GM21360 (cell line): ENCODE measurements around the gene UBL7.

Experiments
- ATAC-seq: cut with Tn5 transposase; IDR thresholded peaks from one replicate; pipeline ENCODE4 v1.9.1; 2021; ENCODE audit warnings: mild to moderate bottlenecking, moderate library complexity; ENCODE audit not compliant: unreplicated experiment

The UBL7 gene

GRCh38 chr15:74442063-74442462 is 18.9 kb downstream of the UBL7 start:
- no peak for ATAC-seq

GRCh38 chr15:74441248-74441941 is 19.6 kb downstream of the UBL7 start:
- ATAC-seq = no peak

- peak; percentile 55 for ATAC-seq
These were observed 22.1 kb downstream of the UBL7 start for GRCh38 chr15:74438721-74439316.

- ATAC-seq = no peak
These were observed 22.8 kb downstream of the UBL7 start for GRCh38 chr15:74438206-74438605.

GRCh38 chr15:74434263-74435136 is 26.5 kb downstream of the UBL7 start:
- no peak for ATAC-seq

GRCh38 chr15:74433592-74434262 is 27.2 kb downstream of the UBL7 start, which contains the start of gene SEMA7A:
Gene SEMA7A, minus strand, starts transcription at chr15:74433958. Its CDS starts 40 bp downstream, at chr15:74433918.
- peak; percentile 59 for ATAC-seq

GRCh38 chr15:74432968-74433591 is 27.9 kb downstream of the UBL7 start:
- ATAC-seq = no peak

- no peak for ATAC-seq
These were observed 28.5 kb downstream of the UBL7 start for GRCh38 chr15:74432271-74432967.

DNA sequence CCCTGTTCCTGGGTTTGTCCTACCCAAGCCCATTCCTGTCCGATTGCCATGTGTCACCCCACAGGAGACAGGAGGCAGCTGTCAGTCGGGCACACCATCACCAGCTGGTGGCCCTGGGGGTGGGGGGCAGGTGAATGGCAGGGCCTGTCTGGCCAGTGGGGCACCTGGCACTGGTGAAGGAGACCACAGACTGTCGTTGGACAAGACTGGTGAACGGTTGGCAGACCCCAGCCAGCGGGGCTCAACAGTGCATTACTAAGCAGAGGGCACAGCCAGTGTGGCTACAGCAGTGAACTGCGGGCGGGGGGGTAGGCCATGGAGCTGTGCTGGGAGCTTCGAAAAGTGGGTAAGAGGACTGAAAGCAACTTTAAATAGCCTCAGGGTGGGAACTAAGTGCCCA is 29.3 kb downstream of the UBL7 start:
- no peak for ATAC-seq

DNA sequence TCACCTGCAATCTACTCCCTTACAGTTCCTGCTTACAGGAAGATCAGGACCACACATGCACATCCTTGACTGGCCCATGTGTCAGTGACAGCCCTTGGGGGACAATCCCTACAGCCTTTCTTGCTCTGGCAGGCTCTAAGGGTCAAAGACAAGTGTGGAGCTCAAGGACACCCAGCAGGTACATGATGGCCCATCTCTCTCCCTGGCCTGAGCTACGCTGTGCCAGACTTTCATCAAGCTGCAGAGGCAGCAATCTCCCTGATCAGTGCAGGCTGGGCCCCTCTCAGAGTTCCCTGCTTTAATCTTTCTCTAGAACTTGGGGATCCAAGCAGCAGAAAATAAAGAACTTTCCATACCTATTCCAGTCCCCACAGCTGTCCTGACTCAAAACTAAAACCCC is 29.8 kb downstream of the UBL7 start:
- ATAC-seq = no peak

DNA sequence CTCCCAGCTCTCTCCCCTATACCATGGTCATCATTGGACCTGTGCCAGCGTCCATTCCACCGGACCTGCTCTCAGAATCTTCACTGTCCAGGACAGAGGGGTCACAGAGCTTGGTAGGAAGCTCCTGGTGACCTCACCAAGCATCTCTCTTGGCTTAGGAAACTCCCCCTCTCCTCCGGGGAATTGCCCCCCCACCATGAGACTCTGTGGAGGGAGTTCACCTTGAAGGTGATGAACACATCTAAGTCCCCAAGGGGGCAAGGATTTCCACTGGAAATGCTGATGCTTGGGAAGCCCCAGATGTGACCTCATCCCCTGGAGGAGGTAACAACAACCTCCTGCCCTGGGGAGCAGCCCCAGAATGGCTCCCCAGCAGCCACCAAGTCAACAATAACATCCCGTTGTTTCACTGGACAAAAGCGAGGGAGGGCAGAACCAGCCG is 30.4 kb downstream of the UBL7 start:
- ATAC-seq = no peak

DNA sequence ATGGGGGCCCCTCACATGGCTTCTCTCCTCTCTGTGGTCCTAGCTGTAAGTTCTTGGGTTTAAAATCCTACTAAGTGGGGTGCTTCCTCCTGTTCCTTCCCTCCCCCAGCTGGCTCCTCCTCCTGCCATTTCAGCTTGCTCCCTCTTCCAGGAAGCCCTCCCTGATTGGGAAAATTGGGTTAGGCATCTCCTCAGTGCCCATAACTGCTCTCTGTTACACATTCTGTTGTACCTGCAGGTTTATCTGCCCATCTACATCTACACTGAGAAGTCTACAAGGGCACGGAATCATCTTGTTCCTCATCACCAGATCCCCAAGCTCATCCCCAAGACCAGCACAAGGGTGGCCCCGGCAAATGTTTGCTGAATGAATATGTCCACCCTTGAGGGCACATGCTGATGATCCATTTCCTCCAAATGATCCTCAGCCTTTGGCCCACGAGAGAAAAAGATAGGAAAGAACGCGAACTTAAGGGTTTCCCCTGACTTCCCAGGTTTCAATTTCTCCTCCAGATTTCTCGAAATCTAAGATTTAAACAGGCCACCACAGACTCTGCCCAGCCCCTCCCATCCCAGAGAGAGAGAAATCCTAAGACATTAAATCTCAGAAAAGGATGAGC is 31.1 kb downstream of the UBL7 start:
- ATAC-seq = no peak

- no peak for ATAC-seq
These were observed 31.8 kb downstream of the UBL7 start for GRCh38 chr15:74428970-74429780.

DNA sequence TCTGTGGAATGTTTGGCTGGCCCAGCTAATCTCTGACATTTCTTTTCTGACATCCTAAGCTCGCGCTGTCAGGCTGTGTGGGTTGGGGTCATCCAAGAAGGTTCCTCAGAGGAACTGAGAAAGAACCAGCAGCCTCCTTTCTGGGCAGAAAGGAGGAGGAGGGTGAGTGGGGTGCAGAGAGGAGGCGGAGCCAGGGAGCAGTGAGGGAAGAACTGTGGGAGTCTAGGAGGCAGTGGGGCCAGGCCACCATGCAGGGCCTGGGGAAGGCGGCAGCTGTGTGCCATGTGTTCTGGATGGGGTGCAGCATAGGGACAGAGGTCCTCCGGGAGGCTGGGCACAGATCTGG is 32.5 kb downstream of the UBL7 start:
- ATAC-seq = no peak

GRCh38 chr15:74427607-74428441 is 33.1 kb downstream of the UBL7 start:
- no peak for ATAC-seq

DNA sequence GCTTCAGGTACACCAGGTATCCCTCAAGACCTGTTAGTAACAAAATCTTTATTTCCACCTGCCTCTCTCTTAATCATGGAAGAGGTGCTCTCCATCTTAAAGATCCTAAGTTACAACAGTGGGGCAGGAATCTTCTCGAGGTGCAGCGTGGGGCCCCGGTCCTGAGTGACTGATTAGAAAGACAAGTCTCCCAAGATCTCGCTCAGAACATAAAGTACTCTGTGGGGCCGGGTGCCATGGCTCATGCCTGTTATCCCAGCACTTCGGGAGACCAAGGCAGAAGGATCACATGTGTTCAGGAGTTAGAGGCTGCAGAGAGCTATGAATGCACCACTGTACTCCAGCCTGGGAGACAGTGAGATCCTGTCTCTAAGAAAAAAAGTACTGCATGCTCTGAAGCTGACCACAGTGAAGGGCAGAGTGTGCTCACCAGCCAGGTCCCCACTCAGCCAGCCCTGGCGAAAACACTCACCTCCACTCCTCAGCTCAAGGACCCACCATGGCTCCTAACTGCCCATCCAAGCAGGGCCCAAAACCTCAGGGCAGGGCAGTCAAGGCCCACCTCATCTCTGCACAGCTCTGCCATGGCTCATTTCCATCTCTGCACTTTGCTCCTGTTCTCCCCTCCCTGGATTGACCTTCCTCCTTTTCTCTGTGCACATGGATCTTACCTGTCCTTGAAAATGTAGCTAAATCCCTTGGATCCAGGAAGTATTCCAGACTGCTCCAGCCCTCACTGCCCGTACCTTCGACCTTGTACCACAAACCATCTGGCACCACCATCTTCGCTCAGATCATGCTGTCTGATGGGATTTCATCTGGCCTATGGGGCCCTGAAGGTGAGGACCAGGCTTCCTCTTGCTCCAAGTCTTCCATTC is 34.3 kb downstream of the UBL7 start:
- ATAC-seq = no peak

- ATAC-seq = no peak
These were observed 35.3 kb downstream of the UBL7 start for GRCh38 chr15:74425630-74426029.
